ENCODE measurements around the gene NOBOX.

NOBOX gene

DNA sequence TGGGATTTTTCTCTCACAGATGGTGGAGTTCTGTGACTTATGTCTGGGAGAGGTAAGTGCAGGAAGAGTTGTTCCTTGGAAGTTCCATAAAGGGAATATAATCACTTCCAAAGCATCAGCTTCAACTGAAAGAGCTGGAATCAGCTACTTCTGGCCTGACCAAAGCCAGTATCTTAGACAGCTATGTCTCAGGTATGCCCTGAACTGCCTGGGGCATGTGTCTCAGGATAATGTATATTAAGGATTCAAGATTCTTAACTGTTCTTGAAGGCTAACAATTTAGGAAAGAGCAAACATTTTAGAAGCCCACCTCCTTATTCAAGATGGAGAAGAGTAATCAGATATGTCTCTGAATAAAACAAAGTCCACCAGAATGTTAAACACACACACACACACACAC, 12.4 kb upstream of the NOBOX start:
- Histone ChIP-seq H3K27me3 (replicated peaks; ENCODE audit: control insufficient read depth, insufficient read depth, low read length) (no peaks in the 10 kb centered on the region), H3K36me3 (ENCODE audit: control insufficient read depth, insufficient read depth, low read length) (no peaks in the 10 kb centered on the region), H3K4me3 (replicated peaks; ENCODE audit: low read depth, low read length) (no peak overlapping the region)
- no peak for DNase-seq (ENCODE audit: extremely low read depth, insufficient read length)
- TF ChIP-seq, protein P1, sequence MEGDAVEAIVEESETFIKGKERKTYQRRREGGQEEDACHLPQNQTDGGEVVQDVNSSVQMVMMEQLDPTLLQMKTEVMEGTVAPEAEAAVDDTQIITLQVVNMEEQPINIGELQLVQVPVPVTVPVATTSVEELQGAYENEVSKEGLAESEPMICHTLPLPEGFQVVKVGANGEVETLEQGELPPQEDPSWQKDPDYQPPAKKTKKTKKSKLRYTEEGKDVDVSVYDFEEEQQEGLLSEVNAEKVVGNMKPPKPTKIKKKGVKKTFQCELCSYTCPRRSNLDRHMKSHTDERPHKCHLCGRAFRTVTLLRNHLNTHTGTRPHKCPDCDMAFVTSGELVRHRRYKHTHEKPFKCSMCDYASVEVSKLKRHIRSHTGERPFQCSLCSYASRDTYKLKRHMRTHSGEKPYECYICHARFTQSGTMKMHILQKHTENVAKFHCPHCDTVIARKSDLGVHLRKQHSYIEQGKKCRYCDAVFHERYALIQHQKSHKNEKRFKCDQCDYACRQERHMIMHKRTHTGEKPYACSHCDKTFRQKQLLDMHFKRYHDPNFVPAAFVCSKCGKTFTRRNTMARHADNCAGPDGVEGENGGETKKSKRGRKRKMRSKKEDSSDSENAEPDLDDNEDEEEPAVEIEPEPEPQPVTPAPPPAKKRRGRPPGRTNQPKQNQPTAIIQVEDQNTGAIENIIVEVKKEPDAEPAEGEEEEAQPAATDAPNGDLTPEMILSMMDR (IDR thresholded peaks at IDR 0.05; ENCODE audit: insufficient read depth, low read length, poor library complexity, severe bottlenecking), result no peak

DNA sequence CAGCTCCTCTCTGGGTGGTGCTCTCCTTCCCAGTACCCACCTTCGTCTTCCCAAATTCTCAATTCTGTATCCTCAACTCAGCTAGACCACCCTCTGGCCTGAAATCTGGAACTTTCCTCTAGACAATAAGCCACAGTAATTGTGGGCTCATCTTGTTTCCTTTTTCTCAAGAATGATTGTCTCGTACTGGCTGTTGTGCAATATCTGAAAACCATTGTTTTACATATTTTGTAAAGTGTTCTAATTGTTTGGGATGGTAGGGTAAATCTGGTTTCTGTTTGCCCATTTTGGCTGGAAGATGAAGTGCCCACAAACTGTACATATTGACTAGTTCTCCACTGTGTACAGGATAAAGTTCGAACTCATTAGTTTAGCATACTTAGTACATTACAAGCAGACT, 11.3 kb upstream of the NOBOX start:
- Histone ChIP-seq H3K4me3 (replicated peaks; ENCODE audit: low read depth, low read length) (no peak overlapping the region), H3K36me3 (ENCODE audit: control insufficient read depth, insufficient read depth, low read length) (no peaks in the 10 kb centered on the region), H3K27me3 (replicated peaks; ENCODE audit: control insufficient read depth, insufficient read depth, low read length) (no peaks in the 10 kb centered on the region)
- DNase-seq (ENCODE audit: extremely low read depth, insufficient read length), result no peak
- TF ChIP-seq, protein P1 (IDR thresholded peaks at IDR 0.05; ENCODE audit: insufficient read depth, low read length, poor library complexity, severe bottlenecking), result no peak

DNA sequence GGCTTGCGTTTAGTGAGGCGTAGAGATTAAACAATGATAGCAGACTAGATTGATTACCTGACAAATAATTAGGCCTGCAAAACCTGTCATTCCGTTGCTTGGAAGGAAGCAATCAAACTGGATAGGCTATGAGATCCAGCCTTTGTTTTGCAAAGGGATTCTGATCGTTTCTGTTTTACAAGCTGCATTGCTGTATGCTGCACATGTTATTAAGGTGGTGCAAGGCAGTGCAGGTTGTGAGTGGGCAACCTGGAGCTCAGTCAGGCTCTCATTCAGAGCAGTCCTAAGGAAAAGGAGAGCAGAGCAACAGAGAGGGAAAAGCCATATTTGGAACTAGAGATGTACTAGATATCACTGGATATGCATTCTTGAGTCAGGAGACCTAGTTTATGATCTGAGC, 6.9 kb upstream of the NOBOX start:
- no peak overlapping the region for H3K4me3 ChIP-seq (replicated peaks; ENCODE audit: low read depth, low read length)
- no peaks in the 10 kb centered on the region for H3K36me3 ChIP-seq (ENCODE audit: control insufficient read depth, insufficient read depth, low read length)
- no peaks in the 10 kb centered on the region for H3K27me3 ChIP-seq (replicated peaks; ENCODE audit: control insufficient read depth, insufficient read depth, low read length)
- DNase-seq (ENCODE audit: extremely low read depth, insufficient read length), result no peak
- TF ChIP-seq, protein P1 (IDR thresholded peaks at IDR 0.05; ENCODE audit: insufficient read depth, low read length, poor library complexity, severe bottlenecking), result no peak

DNA sequence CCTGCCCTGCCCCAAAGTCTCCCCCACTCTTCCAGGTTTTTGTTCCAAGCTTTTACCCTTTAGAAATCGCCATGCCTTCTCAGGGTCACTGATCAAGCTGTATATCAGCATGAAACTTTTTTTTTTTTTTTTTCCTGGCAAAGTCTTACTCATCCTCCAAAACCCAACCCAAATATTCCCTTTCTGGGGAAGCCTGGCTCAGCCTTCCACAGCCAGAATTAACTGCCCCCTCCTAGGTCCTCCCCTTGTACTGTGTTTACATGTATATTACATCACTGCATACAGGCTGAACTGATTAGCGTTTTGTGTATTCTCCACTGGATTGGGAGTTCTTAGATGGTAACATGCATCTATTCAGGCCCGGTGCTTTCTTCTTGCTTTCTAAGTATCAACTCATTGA, 4.6 kb upstream of the NOBOX start:
- no peaks in the 10 kb centered on the region; the same call in 1 of the 2 replicates for H3K27me3 ChIP-seq (replicated peaks; ENCODE audit: control insufficient read depth, insufficient read depth, low read length)
- no peaks in the 10 kb centered on the region for H3K36me3 ChIP-seq (ENCODE audit: control insufficient read depth, insufficient read depth, low read length)
- TF ChIP-seq, protein P1 (IDR thresholded peaks at IDR 0.05; ENCODE audit: insufficient read depth, low read length, poor library complexity, severe bottlenecking), result no peak
- no peak overlapping the region for H3K4me3 ChIP-seq (replicated peaks; ENCODE audit: low read depth, low read length)
- DNase-seq (ENCODE audit: extremely low read depth, insufficient read length), result no peak

DNA sequence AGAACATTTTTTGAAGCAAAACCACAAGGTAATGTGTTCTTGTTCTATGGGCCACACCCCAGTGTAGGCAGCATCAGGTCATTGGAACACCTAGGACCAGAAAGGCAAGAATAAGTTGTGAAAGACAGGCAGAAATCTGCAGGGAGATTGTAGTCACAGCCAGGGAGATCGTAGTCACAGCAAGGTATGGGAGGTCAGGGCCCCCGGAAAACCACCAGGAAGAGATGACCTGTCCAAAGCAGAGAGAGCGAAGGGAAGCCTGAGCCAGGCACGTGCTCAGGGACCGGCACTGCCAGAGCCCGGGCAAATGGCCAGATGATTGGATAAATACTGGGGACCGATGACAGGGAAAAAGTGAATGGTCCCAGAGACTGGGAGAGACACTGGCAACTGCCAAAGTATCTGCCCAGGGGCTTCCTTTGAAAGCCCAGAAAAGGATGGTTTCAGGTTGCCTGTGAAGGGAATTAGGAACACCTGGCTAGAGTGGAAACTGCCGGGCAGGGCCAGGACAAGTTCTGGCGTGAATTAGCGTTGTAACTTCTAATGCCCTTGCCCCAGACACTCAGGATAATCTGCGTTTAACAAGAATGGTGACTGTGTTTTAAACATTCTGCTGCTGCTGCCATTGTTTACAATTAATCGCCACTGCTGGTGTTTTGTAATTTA, 3.9 kb upstream of the NOBOX start:
- H3K4me3 ChIP-seq (replicated peaks; ENCODE audit: low read depth, low read length), result no peak overlapping the region
- H3K27me3 ChIP-seq (replicated peaks; ENCODE audit: control insufficient read depth, insufficient read depth, low read length), result no peaks in the 10 kb centered on the region; the same call in 1 of the 2 replicates
- TF ChIP-seq, protein P1 (IDR thresholded peaks at IDR 0.05; ENCODE audit: insufficient read depth, low read length, poor library complexity, severe bottlenecking), result no peak
- no peak for DNase-seq (ENCODE audit: extremely low read depth, insufficient read length)
- no peaks in the 10 kb centered on the region for H3K36me3 ChIP-seq (ENCODE audit: control insufficient read depth, insufficient read depth, low read length)

DNA sequence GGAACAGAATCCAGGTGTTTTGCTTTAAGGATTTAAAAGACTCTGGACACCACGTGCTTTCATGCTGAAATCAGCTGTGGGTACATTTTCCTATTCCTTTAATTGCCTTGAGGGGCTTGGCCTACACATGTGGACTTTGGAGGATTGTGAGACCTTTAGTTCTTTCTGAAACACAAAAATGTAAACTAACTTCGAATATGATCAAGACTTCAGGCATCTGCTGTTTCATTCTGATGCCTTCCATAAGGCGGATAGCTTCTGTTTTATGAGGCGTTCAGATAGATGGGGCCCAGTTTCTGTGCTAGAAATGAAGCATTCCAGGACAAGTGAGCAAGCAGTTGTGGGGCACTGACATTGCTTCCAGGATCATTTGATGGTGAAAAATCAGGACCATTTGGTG, 1.5 kb upstream of the NOBOX start:
- H3K27me3 ChIP-seq (replicated peaks; ENCODE audit: control insufficient read depth, insufficient read depth, low read length), result no peaks in the 10 kb centered on the region; the same call in 1 of the 2 replicates
- H3K4me3 ChIP-seq (replicated peaks; ENCODE audit: low read depth, low read length), result no peak overlapping the region
- TF ChIP-seq, protein P1 (IDR thresholded peaks at IDR 0.05; ENCODE audit: insufficient read depth, low read length, poor library complexity, severe bottlenecking), result no peak
- no peak for DNase-seq (ENCODE audit: extremely low read depth, insufficient read length)
- H3K36me3 ChIP-seq (ENCODE audit: control insufficient read depth, insufficient read depth, low read length), result no peaks in the 10 kb centered on the region

Data from GM06990 (cell line).